ENCODE results near the gene LIM2.

DNA sequence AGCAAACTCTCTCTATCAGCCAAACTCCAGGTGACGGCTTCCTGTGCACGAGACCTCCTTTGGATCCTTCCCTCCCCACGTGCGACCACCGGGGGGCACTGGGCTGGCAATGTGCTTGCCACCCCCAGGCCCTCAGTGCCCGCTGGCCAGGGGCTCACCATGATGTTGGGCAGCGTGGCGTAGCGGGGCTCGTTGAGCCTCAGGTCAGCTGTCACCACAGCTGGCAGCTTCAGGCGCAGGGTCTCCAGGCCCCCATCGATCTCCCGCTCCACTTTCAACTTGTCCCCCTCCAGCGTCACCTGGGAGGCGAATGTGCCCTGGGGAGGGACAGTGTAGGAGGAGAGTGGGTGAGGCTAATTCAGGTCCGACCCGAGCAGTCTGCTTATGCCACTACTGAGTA is 41.0 kb downstream of the LIM2 start:
- TF ChIP-seq, protein P1, sequence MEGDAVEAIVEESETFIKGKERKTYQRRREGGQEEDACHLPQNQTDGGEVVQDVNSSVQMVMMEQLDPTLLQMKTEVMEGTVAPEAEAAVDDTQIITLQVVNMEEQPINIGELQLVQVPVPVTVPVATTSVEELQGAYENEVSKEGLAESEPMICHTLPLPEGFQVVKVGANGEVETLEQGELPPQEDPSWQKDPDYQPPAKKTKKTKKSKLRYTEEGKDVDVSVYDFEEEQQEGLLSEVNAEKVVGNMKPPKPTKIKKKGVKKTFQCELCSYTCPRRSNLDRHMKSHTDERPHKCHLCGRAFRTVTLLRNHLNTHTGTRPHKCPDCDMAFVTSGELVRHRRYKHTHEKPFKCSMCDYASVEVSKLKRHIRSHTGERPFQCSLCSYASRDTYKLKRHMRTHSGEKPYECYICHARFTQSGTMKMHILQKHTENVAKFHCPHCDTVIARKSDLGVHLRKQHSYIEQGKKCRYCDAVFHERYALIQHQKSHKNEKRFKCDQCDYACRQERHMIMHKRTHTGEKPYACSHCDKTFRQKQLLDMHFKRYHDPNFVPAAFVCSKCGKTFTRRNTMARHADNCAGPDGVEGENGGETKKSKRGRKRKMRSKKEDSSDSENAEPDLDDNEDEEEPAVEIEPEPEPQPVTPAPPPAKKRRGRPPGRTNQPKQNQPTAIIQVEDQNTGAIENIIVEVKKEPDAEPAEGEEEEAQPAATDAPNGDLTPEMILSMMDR (IDR thresholded peaks at IDR 0.05) = peak; percentile 23
- TF ChIP-seq EZH2 (IDR thresholded peaks at IDR 0.05) (no peak), EZH2phosphoT487 (IDR thresholded peaks at IDR 0.05) (no peak)
